GM21786 (cell line): ENCODE measurements around the gene IGFBPL1.

Source experiments
- ATAC-seq: cut with Tn5 transposase; IDR thresholded peaks from one replicate; pipeline ENCODE4 v1.9.1; 2021; ENCODE audit not compliant: unreplicated experiment

IGFBPL1 gene

GRCh38 chr9:38432922-38433510 lies 8.8 kb upstream of the IGFBPL1 start:
- ATAC-seq, result no peak

- no peak for ATAC-seq
Observed at GRCh38 chr9:38431116-38431515, 6.9 kb upstream of the IGFBPL1 start.

- no peak for ATAC-seq
Observed at GRCh38 chr9:38428062-38428461, 3.8 kb upstream of the IGFBPL1 start.

- no peak for ATAC-seq
Observed at GRCh38 chr9:38424918-38425317, 664 bp upstream of the IGFBPL1 start.

GRCh38 chr9:38423273-38423972 lies 831 bp downstream of the IGFBPL1 start:
- no peak for ATAC-seq

GRCh38 chr9:38422555-38423260 lies 1.5 kb downstream of the IGFBPL1 start:
- ATAC-seq, result no peak

GRCh38 chr9:38421498-38422211 lies 2.6 kb downstream of the IGFBPL1 start:
- ATAC-seq, result no peak

- no peak for ATAC-seq
Observed at GRCh38 chr9:38419181-38419580, 5.1 kb downstream of the IGFBPL1 start.

- no peak for ATAC-seq
Observed at GRCh38 chr9:38418366-38418765, 5.9 kb downstream of the IGFBPL1 start.

- ATAC-seq, result no peak
Observed at GRCh38 chr9:38417003-38417945, 7.0 kb downstream of the IGFBPL1 start.

- ATAC-seq, result no peak
Observed at GRCh38 chr9:38416461-38416860, 7.8 kb downstream of the IGFBPL1 start.

- no peak for ATAC-seq
Observed at GRCh38 chr9:38415856-38416255, 8.4 kb downstream of the IGFBPL1 start.

- no peak for ATAC-seq
Observed at GRCh38 chr9:38414040-38414723, 10.1 kb downstream of the IGFBPL1 start.

- no peak for ATAC-seq
Observed at GRCh38 chr9:38413283-38413682, 11.0 kb downstream of the IGFBPL1 start.

GRCh38 chr9:38412751-38413150 lies 11.5 kb downstream of the IGFBPL1 start:
- no peak for ATAC-seq

- no peak for ATAC-seq
Observed at GRCh38 chr9:38408719-38409118, 15.5 kb downstream of the IGFBPL1 start.

- no peak for ATAC-seq
Observed at GRCh38 chr9:38406476-38407186, 17.6 kb downstream of the IGFBPL1 start.

- ATAC-seq, result no peak
Observed at GRCh38 chr9:38405785-38406184, 18.5 kb downstream of the IGFBPL1 start.

- ATAC-seq, result no peak
Observed at GRCh38 chr9:38404314-38404713, 19.9 kb downstream of the IGFBPL1 start.
